Keratinocyte (primary cell): ENCODE data around the gene CCDC97. TPM values are rescaled to one million over a fixed set of nuclear protein-coding genes. Genes with fewer than 3 reads are reported as not detected.

Experiments
- DNase-seq: peaks from one replicate; pipeline ENCODE4 v3.0.0-alpha.2; 2011; ENCODE audit warnings: low read depth, missing footprints, low spot score
- FAIRE-seq: peaks from 2 replicates; lab custom pipeline; 2011; peaks lifted over from hg19 to GRCh38; lab: Jason Lieb, UNC
- H2AFZ ChIP-seq: 2 replicates; pipeline ENCODE4 v1.6.0; 2012; ENCODE audit warnings: low read length, control low read depth, inconsistent platforms; ENCODE audit not compliant: control insufficient read depth
- H3K27ac ChIP-seq: 2 replicates; pipeline ENCODE4 v1.5.1; 2011; ENCODE audit warnings: low read length; ENCODE audit not compliant: control insufficient read depth, insufficient read depth
- H3K27me3 ChIP-seq: 3 replicates; pipeline ENCODE4 v1.6.0; 2011; ENCODE audit warnings: low read length; ENCODE audit not compliant: control insufficient read depth, insufficient read depth; ENCODE audit errors: extremely low read depth
- H3K36me3 ChIP-seq, 2 experiments: 2 replicates in 1 of 2; 3 replicates in 1 of 2; pipeline ENCODE4 v1.5.1; 2011; ENCODE audit warnings: low read length in 2 of 2, mild to moderate bottlenecking in 1 of 2; ENCODE audit not compliant: control insufficient read depth in 2 of 2, insufficient read depth in 2 of 2; ENCODE audit errors: extremely low read depth in 1 of 2
- H3K4me1 ChIP-seq: 3 replicates; pipeline ENCODE4 v1.5.1; 2011; ENCODE audit warnings: low read length; ENCODE audit not compliant: control insufficient read depth, insufficient read depth; ENCODE audit errors: extremely low read depth
- H3K4me2 ChIP-seq: 3 replicates; pipeline ENCODE4 v1.6.0; 2011; ENCODE audit warnings: low read depth, low read length; ENCODE audit not compliant: control insufficient read depth, insufficient read depth; ENCODE audit errors: extremely low read depth
- H3K4me3 ChIP-seq, 3 experiments: fragments of 200-600 bp in 1 of 3; sonication (generic) in 1 of 3; 2 replicates in 2 of 3; 3 replicates in 1 of 3; pipeline ENCODE4 v1.5.1; 2011 to 2016; ENCODE audit warnings: low read length in 3 of 3, mild to moderate bottlenecking in 3 of 3, control low read depth in 2 of 3, inconsistent platforms in 1 of 3, low read depth in 1 of 3, mixed read lengths in 1 of 3, mixed run types in 1 of 3, moderate library complexity in 1 of 3; ENCODE audit not compliant: control insufficient read depth in 2 of 3, insufficient read depth in 2 of 3; ENCODE audit errors: extremely low read depth in 1 of 3
- H3K79me2 ChIP-seq: 2 replicates; pipeline ENCODE4 v1.6.0; 2012; ENCODE audit warnings: low read length; ENCODE audit not compliant: control insufficient read depth, insufficient read depth
- H3K9ac ChIP-seq: 3 replicates; pipeline ENCODE4 v1.6.0; 2011; ENCODE audit warnings: low read length; ENCODE audit not compliant: control insufficient read depth, insufficient read depth; ENCODE audit errors: extremely low read depth
- H3K9me1 ChIP-seq: 3 replicates; pipeline ENCODE4 v1.6.0; 2011; ENCODE audit warnings: low read length; ENCODE audit not compliant: control insufficient read depth, insufficient read depth; ENCODE audit errors: extremely low read depth
- H3K9me3 ChIP-seq: 2 replicates; pipeline ENCODE4 v1.5.1; 2012; ENCODE audit warnings: low read depth, low read length; ENCODE audit not compliant: control insufficient read depth
- H4K20me1 ChIP-seq: 3 replicates; pipeline ENCODE4 v1.6.0; 2011; ENCODE audit warnings: low read length; ENCODE audit not compliant: control insufficient read depth, insufficient read depth; ENCODE audit errors: extremely low read depth
- CTCF ChIP-seq, 3 experiments: IDR thresholded peaks in 1 of 3; conservative IDR thresholded peaks in 1 of 3; optimal IDR thresholded peaks in 1 of 3; 2 replicates in 2 of 3; 3 replicates in 1 of 3; pipeline versions ENCODE3 to v1.5.1; 2011; ENCODE audit warnings: low read length in 3 of 3, mild to moderate bottlenecking in 3 of 3, moderate library complexity in 2 of 3, control low read depth in 1 of 3, inconsistent platforms in 1 of 3; ENCODE audit not compliant: insufficient read depth in 2 of 3; ENCODE audit errors: extremely low read depth in 1 of 3
- EZH2 ChIP-seq: IDR thresholded peaks from one replicate; pipeline ENCODE4 v1.6.1; 2012; ENCODE audit warnings: inconsistent platforms, mild to moderate bottlenecking, low read length, moderate library complexity
- dilution Hi-C: fragments of 300-500 bp; cut with MboI; formaldehyde crosslinking; loops from one replicate; pipeline ENCODE4 v1.7.0; 2020; ENCODE audit warnings: low sequenced_read_pairs; ENCODE audit not compliant: extremely low pct_ligation_motif_present
- polyA plus RNA-seq, 5 experiments: library from polyadenylated mRNA; depleted of rRNA in 3 of 5; stranded (reverse) in 3 of 5; stranded (forward) in 1 of 5; unstranded in 1 of 5; fragments of >200 nt; gene quantifications; 1 replicate in 1 of 5; 2 replicates in 3 of 5; 3 replicates in 1 of 5; pipeline versions ENCODE4 v1.2.1 to v1.2.3, GENCODE V29; 2011 to 2012; ENCODE audit warnings: missing spikeins in 2 of 5, low read depth in 1 of 5, low replicate concordance in 1 of 5

CCDC97 gene
- polyA plus RNA-seq, 1 donor (not counting 4 experiments of a cell fraction or from before 2014, with no cell fraction given) = 6.8 TPM

- Histone ChIP-seq H3K27ac (no peak overlapping the region), H3K4me1 (no peaks in the 10 kb centered on the region), H3K9ac (no peak overlapping the region), H3K79me2 (peaks cover 4% of the 10 kb centered on the region), H3K36me3 (peaks cover 56 to 79% of the 10 kb centered on the region in 2 experiments), H4K20me1 (peaks cover 6% of the 10 kb centered on the region), H3K9me1 (no peaks in the 10 kb centered on the region), H3K27me3 (no peaks in the 10 kb centered on the region), H3K4me3 (no peak overlapping the region), H3K9me3 (no peaks in the 10 kb centered on the region), H3K4me2 (no peak overlapping the region), H2AFZ (no peak overlapping the region)
- dilution Hi-C loops = no loop called here
- DNase-seq (no peak), FAIRE-seq (no peak)
- no peak for TF ChIP-seq EZH2
- TF ChIP-seq CTCF (optimal IDR thresholded peaks at IDR 0.05 in 1 of 3, IDR thresholded peaks at IDR 0.05 in 1 of 3, conservative IDR thresholded peaks at IDR 0.05 in 1 of 3; ENCODE audit: extremely low read depth in 1 of 3, insufficient read depth in 2 of 3, low read length in 3 of 3) = no peak
Observed at GRCh38 chr19:41276231-41276630, 33.7 kb upstream of the CCDC97 start.

GRCh38 chr19:41278478-41278877, 31.5 kb upstream of the CCDC97 start:
- Histone ChIP-seq H4K20me1 (peaks cover 2% of the 10 kb centered on the region), H3K4me1 (no peaks in the 10 kb centered on the region), H3K36me3 (peaks cover 40 to 65% of the 10 kb centered on the region in 2 experiments), H3K9ac (no peak overlapping the region), H3K79me2 (no peaks in the 10 kb centered on the region), H3K4me2 (no peak overlapping the region), H3K9me1 (no peaks in the 10 kb centered on the region), H3K9me3 (no peaks in the 10 kb centered on the region), H2AFZ (no peak overlapping the region), H3K27me3 (no peaks in the 10 kb centered on the region), H3K27ac (no peak overlapping the region), H3K4me3 (no peak overlapping the region)
- no peak for TF ChIP-seq CTCF (optimal IDR thresholded peaks at IDR 0.05 in 1 of 3, IDR thresholded peaks at IDR 0.05 in 1 of 3, conservative IDR thresholded peaks at IDR 0.05 in 1 of 3; ENCODE audit: extremely low read depth in 1 of 3, insufficient read depth in 2 of 3, low read length in 3 of 3)
- TF ChIP-seq EZH2 = no peak
- DNase-seq (no peak), FAIRE-seq (no peak)
- dilution Hi-C loops = no loop called here
